ENCODE measurements around the gene ZCCHC2. TPM values are rescaled to one million over a fixed set of nuclear protein-coding genes. Genes with fewer than 3 reads are reported as not detected.

ZCCHC2 gene
- total RNA-seq, 1 experiment from 2014 or later: 7.8 TPM

DNA sequence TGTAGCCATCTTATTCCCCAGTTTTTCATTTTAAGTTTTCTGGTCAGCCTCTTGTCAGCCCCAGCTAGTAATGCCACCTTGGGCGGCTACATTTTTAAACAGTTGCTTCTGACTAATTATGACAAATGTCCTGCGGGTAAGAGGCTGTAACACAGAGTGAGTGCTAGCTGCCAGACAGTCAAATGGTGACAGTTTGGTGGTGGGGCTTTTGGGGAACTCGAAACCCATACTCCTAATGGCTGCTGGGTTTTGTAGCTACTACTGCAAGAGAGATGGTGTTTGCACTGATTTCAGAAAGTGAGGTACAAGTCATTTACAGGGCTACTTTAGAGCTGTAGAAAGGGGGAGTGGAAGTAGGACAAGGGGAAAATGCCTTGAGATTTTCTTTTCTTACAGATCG, 48.2 kb downstream of the ZCCHC2 start:
- Histone ChIP-seq H3K4me3 (ENCODE audit: insufficient read depth, low read depth, low read length) (no peak overlapping the region), H3K36me3 (replicated peaks; ENCODE audit: control insufficient read depth, insufficient read depth, low read length) (peaks cover 8% of the 10 kb centered on the region)
- DNase-seq: no peak

DNA sequence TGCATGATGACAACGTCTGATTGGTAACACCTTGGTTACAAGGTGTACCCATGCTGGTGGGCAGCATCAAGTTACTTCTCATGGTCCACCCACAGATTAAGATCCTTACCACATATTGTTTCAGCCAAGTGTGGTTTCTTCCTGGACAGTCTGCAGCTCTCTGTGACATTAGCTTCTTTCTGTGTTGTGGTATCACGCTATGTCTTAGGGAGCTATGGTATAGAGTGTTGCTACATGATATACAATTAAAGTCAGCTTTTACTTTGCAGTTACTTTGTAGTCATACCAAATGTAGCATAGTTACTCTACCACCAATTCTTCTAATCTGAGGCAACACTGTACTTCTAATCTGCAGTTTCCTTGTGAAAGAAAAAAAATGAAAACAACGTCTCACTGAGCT, 48.8 kb downstream of the ZCCHC2 start:
- DNase-seq: no peak
- Histone ChIP-seq H3K36me3 (replicated peaks; ENCODE audit: control insufficient read depth, insufficient read depth, low read length) (peaks cover 8% of the 10 kb centered on the region), H3K4me3 (ENCODE audit: insufficient read depth, low read depth, low read length) (no peak overlapping the region), H3K27me3 (ENCODE audit: control insufficient read depth, insufficient read depth, low read length) (no peaks in the 10 kb centered on the region)

More for the DNA sequence above, 48.2 kb downstream of the ZCCHC2 start:
- H3K27me3 ChIP-seq (ENCODE audit: control insufficient read depth, insufficient read depth, low read length): no peaks in the 10 kb centered on the region

DNA sequence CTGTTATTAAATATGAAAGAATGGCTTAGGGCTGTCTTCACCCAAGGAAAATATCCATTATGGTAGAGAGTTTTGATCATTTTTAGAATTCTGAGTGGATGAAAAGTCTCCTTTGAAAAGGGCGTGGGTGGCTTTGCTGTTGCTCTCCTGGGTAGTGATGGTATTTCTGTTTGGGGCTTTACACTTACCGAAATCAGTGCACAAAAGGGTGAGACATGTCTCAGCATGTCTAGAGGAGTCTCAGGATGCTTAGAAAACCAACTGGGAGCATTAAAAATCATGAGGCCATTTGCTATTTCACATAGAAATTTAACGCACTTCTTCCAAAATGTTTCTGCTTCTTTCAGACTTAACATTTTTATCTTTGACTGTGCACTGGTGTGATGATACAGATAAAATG, 49.6 kb downstream of the ZCCHC2 start:
- Histone ChIP-seq H3K36me3 (replicated peaks; ENCODE audit: control insufficient read depth, insufficient read depth, low read length) (peaks cover 8% of the 10 kb centered on the region), H3K27me3 (ENCODE audit: control insufficient read depth, insufficient read depth, low read length) (no peaks in the 10 kb centered on the region), H3K4me3 (ENCODE audit: insufficient read depth, low read depth, low read length) (no peak overlapping the region)
- DNase-seq: no peak

DNA sequence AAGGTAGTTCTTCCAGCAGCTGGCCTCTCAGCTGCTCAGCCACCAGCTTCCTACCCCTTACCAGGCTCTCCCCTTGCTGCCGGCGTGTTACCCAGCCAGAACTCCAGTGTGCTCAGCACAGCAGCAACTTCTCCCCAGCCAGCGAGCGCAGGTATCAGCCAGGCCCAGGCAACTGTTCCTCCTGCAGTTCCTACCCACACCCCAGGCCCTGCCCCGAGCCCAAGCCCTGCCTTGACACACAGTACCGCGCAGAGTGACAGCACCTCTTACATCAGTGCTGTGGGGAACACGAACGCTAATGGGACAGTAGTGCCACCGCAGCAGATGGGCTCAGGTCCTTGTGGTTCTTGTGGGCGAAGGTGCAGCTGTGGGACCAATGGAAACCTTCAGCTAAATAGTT, 52.0 kb downstream of the ZCCHC2 start:
- H3K36me3 ChIP-seq (replicated peaks; ENCODE audit: control insufficient read depth, insufficient read depth, low read length): peaks cover 8% of the 10 kb centered on the region
- no peak overlapping the region for H3K4me3 ChIP-seq (ENCODE audit: insufficient read depth, low read depth, low read length)
- H3K27me3 ChIP-seq (ENCODE audit: control insufficient read depth, insufficient read depth, low read length): no peaks in the 10 kb centered on the region
- DNase-seq: no peak

DNA sequence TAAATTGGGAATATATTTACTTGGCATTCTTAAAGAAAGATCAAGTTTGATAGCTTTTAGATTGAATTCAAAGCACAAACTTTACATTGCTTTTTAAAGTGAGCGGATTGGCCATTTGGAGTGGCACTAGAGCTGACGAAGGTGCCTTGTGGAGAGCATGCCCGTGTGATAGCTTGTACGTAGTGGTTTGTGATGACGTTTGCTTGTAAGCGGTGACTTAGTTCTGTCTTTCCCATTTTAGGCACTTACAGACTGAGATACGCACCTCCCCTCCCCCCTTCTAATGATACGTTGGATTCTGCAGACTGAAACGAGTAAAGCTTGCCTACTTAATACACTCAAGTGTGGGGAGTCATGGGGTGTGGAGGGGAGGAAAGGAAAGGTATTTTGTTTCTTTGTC, 53.4 kb downstream of the ZCCHC2 start:
- H3K36me3 ChIP-seq (replicated peaks; ENCODE audit: control insufficient read depth, insufficient read depth, low read length): peaks cover 8% of the 10 kb centered on the region
- DNase-seq: no peak
- no peaks in the 10 kb centered on the region for H3K27me3 ChIP-seq (ENCODE audit: control insufficient read depth, insufficient read depth, low read length)
- H3K4me3 ChIP-seq (ENCODE audit: insufficient read depth, low read depth, low read length): no peak overlapping the region

DNA sequence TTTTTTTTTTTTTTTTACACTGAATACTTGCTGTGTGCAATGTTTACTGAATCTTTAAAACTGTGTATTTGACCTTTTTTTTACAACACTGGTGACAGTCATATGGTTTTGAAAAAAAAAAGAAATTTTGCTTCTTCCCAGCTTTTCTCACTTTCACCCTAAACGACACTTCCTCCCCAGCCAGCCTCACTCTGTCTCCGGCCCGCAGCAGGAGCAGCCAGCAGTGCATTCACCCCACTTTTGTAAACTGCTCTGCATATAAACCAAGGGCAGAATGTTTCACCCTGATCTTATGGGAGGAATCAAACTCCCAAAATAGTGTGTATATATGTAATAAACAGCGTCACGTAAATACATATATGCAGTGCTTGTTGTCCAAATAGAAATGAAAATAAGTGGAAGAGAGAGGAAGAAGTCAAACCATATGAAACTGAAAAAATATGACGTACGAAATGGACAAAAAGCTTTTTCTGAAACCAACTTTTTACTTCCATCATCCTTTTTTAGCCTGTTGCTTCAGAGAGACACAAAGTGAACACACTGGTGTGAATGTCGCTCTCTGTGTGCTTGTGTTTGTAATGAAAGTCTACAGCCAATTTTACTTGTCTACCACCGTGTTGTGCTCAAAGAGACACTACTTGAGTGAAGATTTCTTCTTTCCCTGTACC, 54.2 kb downstream of the ZCCHC2 start:
- H3K36me3 ChIP-seq (replicated peaks; ENCODE audit: control insufficient read depth, insufficient read depth, low read length): peaks cover 8% of the 10 kb centered on the region
- no peak overlapping the region for H3K4me3 ChIP-seq (ENCODE audit: insufficient read depth, low read depth, low read length)
- no peaks in the 10 kb centered on the region for H3K27me3 ChIP-seq (ENCODE audit: control insufficient read depth, insufficient read depth, low read length)
- no peak for DNase-seq

DNA sequence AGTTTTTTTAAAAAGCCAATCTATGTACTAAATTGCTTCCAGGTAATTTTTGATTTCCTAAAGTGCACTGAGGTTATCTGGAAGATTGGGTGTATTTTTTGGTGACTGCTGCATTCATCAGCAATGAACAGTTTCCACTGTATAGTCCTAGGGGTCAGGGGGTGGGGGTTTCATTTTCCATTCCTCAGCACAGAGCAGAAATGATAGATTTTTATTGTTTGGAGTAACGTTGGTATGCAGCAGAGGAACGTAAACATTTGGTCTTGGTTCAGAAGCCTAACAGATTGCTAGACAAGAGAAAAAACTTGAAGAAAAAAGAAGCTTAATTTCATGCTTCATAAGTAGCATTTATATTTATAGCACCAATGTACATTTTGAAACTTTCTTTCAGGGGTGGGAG, 54.9 kb downstream of the ZCCHC2 start:
- Histone ChIP-seq H3K27me3 (ENCODE audit: control insufficient read depth, insufficient read depth, low read length) (no peaks in the 10 kb centered on the region), H3K36me3 (replicated peaks; ENCODE audit: control insufficient read depth, insufficient read depth, low read length) (peaks cover 8% of the 10 kb centered on the region), H3K4me3 (ENCODE audit: insufficient read depth, low read depth, low read length) (no peak overlapping the region)
- no peak for DNase-seq

DNA sequence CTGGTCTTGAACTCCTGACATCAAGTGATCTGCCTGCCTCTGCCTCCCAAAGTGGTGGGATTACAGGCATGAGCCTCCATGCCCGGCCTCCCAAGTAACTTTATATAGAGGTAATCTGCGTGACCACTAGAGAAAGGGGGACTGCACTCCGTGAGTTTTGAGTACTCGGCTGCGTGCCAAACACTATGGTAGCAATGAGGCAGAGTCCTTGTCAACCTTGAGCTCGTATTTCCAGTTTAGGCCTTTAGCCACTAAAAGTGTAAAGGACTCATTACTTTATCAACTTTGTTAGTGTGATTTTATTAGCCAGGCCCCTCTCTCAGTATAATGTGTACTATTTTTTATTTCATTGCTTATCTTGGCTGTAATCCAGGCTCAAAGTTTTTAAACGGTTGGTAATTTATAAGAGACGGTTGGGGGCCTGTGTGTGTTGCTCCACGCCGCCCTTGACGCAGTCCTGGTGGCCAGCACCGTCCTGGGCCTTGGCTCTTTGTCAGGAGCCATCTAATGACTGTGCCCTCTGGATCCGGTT, 56.2 kb downstream of the ZCCHC2 start:
- Histone ChIP-seq H3K27me3 (ENCODE audit: control insufficient read depth, insufficient read depth, low read length) (no peaks in the 10 kb centered on the region), H3K4me3 (ENCODE audit: insufficient read depth, low read depth, low read length) (no peak overlapping the region), H3K36me3 (replicated peaks; ENCODE audit: control insufficient read depth, insufficient read depth, low read length) (peaks cover 8% of the 10 kb centered on the region)
- DNase-seq: no peak

DNA sequence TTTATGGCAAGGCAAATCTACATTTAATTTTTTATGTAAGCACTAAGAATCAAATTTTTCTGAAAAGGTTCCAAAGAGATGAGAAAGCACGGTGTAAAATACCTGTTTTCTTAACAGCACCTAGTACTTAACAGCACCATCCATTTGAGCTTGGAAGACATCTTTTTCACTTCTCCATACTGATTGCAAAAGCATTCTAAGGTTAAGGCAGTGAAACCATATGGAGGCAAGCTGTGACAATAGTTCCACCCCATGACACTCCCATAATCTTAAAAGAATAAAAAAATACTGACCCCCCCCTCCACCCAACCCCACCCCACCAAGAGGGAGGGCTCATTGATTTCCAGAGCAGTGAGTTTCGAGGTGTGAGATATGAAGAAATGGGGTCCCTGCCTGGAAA, 60.6 kb downstream of the ZCCHC2 start:
- Histone ChIP-seq H3K36me3 (replicated peaks; ENCODE audit: control insufficient read depth, insufficient read depth, low read length) (no peaks in the 10 kb centered on the region; the same call in 1 of the 2 replicates), H3K4me3 (ENCODE audit: insufficient read depth, low read depth, low read length) (no peak overlapping the region), H3K27me3 (ENCODE audit: control insufficient read depth, insufficient read depth, low read length) (no peaks in the 10 kb centered on the region)
- DNase-seq: no peak

DNA sequence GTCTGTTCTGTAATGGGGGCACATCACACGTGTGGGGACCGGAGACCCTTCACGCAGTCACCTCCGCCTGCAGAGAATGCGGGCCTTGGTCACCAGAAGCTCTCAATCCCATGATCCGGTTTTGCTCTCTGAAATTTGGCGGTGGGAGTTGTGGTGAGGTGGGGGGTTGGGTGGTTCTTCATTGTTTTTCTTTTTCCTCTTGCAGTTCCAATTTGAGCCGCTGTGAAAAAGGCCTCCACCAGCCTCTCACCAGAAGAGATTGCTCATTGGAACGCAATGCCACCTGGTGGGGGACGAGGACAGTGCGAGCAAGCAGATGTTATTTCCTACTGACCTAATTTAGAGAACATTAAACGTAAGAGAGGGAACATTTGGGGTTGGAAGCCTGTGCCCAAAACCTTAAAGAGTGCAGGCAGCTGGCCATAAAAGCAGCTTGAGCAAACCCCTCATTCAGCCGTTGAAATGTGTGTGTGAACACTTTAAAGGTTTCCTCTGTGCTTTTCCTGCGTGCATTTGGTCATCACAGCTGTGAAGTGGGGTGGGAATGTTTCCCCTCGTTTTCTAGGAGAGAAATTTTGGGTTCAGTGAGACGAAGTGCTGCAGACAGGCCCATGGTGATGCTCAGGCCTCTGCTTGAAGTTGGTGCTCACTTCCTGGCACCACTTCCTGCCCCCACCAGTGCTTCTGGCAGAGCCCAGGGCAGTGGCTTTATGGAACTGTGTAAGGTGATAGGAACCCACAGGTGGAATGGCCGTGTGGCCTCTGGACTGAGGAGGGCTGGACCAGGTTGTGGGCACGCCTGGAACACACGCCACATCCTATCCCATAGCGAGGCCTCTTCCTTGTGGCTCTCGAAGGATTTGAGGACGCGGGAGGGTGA, 61.7 kb downstream of the ZCCHC2 start:
- Histone ChIP-seq H3K27me3 (ENCODE audit: control insufficient read depth, insufficient read depth, low read length) (no peaks in the 10 kb centered on the region), H3K36me3 (replicated peaks; ENCODE audit: control insufficient read depth, insufficient read depth, low read length) (no peaks in the 10 kb centered on the region; the same call in 1 of the 2 replicates), H3K4me3 (ENCODE audit: insufficient read depth, low read depth, low read length) (no peak overlapping the region)
- DNase-seq: peak; percentile 90

DNA sequence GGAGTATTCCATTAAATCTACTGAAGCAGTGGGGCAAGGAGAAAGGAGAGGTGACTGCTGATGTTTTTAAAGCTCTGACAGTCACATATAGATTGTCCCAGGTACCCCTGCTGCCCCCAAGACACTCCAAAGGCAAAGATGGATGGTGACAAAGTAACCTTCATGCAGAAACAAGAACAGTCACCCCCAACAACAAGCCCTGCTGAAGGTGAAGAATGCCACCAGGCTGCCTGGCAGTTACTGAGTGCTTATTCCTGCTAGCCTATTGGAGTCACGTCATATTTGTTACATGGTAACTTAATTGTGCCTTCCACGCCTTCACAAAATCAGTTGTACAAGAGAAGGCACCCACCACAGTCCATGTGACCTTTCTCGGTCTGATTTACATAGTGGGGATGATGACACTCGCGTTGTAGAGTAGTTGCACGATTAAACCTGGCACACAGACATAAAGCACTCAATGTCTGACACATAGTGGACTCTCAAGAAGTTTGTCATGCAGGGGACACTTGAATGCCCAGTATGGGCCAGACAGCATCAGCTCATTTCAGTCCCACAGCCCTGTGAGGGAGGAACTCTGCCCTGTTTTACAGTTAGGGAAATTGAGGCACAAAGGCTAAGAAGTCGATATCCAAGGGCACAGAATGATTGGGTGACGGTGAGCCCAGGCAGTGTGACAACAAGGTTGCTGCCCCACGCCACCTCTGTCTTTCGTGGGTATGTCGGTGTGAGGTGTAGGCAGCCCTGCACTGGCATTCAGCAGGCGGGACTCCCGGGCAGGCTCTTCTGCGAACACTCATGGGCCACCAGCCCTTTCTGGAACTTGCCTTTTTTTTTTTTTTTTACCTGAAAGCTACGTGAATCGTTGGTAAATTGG, 62.7 kb downstream of the ZCCHC2 start:
- Histone ChIP-seq H3K27me3 (ENCODE audit: control insufficient read depth, insufficient read depth, low read length) (no peaks in the 10 kb centered on the region), H3K36me3 (replicated peaks; ENCODE audit: control insufficient read depth, insufficient read depth, low read length) (no peaks in the 10 kb centered on the region; the same call in 1 of the 2 replicates), H3K4me3 (ENCODE audit: insufficient read depth, low read depth, low read length) (no peak overlapping the region)
- DNase-seq: no peak

DNA sequence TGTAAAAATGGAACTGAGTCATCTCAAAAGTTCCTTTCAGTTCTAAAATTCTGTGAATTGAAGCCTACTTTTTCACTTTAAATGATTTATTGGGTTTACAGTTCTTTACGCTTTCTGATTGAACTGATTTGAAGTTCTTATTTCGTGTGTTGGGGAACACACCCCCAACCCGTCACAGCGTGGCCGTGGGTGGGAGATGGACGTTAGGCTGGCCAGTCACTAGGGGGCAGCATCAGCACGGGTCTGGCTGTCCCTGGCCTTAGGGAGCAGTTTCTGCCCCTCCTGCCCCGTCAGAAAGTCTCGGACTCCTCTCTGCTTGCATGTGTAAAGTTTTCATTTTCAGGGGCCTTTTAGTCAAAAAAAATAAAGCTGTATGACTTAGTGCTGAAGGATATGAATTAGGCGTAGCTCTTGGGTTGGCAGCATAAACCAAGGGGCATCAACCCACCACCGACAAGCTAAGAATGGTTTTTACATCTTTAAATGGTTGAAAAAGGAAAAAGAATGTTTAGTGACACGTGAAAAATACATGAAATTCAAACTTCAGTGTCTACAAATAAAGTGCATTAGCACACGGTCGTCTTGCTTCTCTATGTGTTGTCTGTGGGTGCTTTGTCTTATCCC, 63.4 kb downstream of the ZCCHC2 start:
- DNase-seq: peak; percentile 87
- no peaks in the 10 kb centered on the region for H3K27me3 ChIP-seq (ENCODE audit: control insufficient read depth, insufficient read depth, low read length)
- no peaks in the 10 kb centered on the region; the same call in 1 of the 2 replicates for H3K36me3 ChIP-seq (replicated peaks; ENCODE audit: control insufficient read depth, insufficient read depth, low read length)
- H3K4me3 ChIP-seq (ENCODE audit: insufficient read depth, low read depth, low read length): no peak overlapping the region

DNA sequence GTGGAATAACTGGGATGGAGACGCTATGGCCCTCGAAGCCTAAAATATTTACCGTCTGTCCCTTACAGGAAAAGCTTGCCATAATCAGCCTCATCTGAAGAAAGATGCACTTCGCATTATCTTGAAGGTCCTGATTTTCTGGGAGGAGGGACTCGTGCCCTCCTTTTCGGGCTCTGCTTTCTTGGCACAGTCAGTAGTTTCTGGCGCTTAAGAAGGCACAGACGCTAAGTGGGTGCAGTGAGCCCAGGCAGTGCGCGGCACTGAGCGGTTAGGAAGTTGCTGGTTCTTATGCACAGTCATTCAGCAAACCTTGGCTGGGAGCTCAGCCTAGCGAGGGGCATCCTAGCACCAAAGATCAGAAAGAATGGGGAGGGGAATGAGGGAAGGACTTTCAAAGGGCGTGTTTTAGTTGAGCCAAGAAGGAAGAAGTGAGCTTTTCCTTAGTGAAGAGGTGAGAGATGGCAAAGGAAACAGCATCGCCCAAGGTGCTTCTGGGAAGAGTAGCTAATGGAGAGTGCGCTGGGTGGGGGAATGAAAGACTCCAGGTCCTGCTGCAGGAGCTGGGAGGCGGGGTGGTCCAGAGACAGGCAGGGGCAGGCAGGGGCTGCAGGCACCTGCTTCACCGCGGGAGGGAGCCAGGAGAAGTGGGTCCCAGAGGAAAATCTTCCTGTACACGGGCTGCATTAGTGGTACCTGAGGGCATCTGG, 64.1 kb downstream of the ZCCHC2 start:
- H3K36me3 ChIP-seq (replicated peaks; ENCODE audit: control insufficient read depth, insufficient read depth, low read length): no peaks in the 10 kb centered on the region; the same call in 1 of the 2 replicates
- no peaks in the 10 kb centered on the region for H3K27me3 ChIP-seq (ENCODE audit: control insufficient read depth, insufficient read depth, low read length)
- no peak for DNase-seq
- no peak overlapping the region for H3K4me3 ChIP-seq (ENCODE audit: insufficient read depth, low read depth, low read length)
